H1 (cell line): ENCODE results near the gene RPUSD4. TPM values are rescaled to one million over a fixed set of nuclear protein-coding genes. Genes with fewer than 3 reads are reported as not detected.
"Not testable (repeated sequence)": the region's sequence is repeated elsewhere in the genome, so short reads cannot be mapped to it uniquely, and the experiment has no call there.

ENCODE experiments used
- CTCF ChIA-PET: fragments of 300-600 bp; sonication (Branson Sonifier 250); formaldehyde crosslinking; loops from one replicate; lab custom pipeline; 2021; ENCODE audit not compliant: partially characterized antibody; lab: Charles Lee
- POLR2A ChIA-PET: fragments of 300-600 bp; sonication (Branson Sonifier 250); formaldehyde crosslinking; loops from one replicate; lab custom pipeline; 2021; ENCODE audit warnings: inconsistent platforms; ENCODE audit not compliant: partially characterized antibody; lab: Charles Lee
- DNase-seq, 2 experiments: peaks; one replicate each; pipeline versions ENCODE4 v3.0.0 to v3.0.0-alpha.2; 2010 to 2022; ENCODE audit warnings: low spot score in 2 of 2, low read depth in 1 of 2, mixed read lengths in 1 of 2
- FAIRE-seq: peaks from 2 replicates; lab custom pipeline; 2011; peaks lifted over from hg19 to GRCh38; lab: Jason Lieb, UNC
- H2AFZ ChIP-seq: 2 replicates; pipeline ENCODE4 v1.8.1; 2012; ENCODE audit warnings: low read length, inconsistent platforms
- H2AK5ac ChIP-seq: 2 replicates; pipeline ENCODE4 v1.6.1; 2013; ENCODE audit warnings: low read depth, low read length
- H2BK120ac ChIP-seq: replicated peaks from 2 replicates; pipeline ENCODE3; 2013; ENCODE audit warnings: low read depth, low read length, inconsistent platforms
- H2BK12ac ChIP-seq: 2 replicates; pipeline ENCODE4 v1.6.1; 2013; ENCODE audit warnings: low read depth, low read length
- H2BK15ac ChIP-seq: 2 replicates; pipeline ENCODE4 v1.6.1; 2013; ENCODE audit warnings: low read length
- H2BK20ac ChIP-seq: 2 replicates; pipeline ENCODE4 v1.6.1; 2013; ENCODE audit warnings: low read length
- H2BK5ac ChIP-seq: 2 replicates; pipeline ENCODE4 v1.6.1; 2013; ENCODE audit warnings: low read depth, low read length
- H3K14ac ChIP-seq: 2 replicates; pipeline ENCODE4 v1.6.1; 2013; ENCODE audit warnings: inconsistent platforms; ENCODE audit not compliant: insufficient read length
- H3K18ac ChIP-seq: 2 replicates; pipeline ENCODE4 v1.6.1; 2013; ENCODE audit warnings: low read length; ENCODE audit errors: extremely low read depth
- H3K23ac ChIP-seq: 2 replicates; pipeline ENCODE4 v1.6.1; 2013; ENCODE audit warnings: inconsistent platforms; ENCODE audit not compliant: insufficient read length
- H3K23me2 ChIP-seq: 2 replicates; pipeline ENCODE4 v1.6.1; 2013; ENCODE audit warnings: low read depth, low read length
- H3K27ac ChIP-seq: 2 replicates; pipeline ENCODE4 v1.6.1; 2011; ENCODE audit warnings: low read depth, low read length, inconsistent platforms
- H3K27me3 ChIP-seq, 4 experiments: replicated peaks in 1 of 4; 1 replicate in 1 of 4; 2 replicates in 3 of 4; pipeline versions ENCODE4 v1.6.1 to v1.8.1; 2011 to 2013; ENCODE audit warnings: low read length in 3 of 4, mild to moderate bottlenecking in 3 of 4, inconsistent platforms in 2 of 4, mixed read lengths in 2 of 4, moderate library complexity in 1 of 4; ENCODE audit not compliant: control insufficient read depth in 3 of 4, insufficient read depth in 3 of 4; ENCODE audit errors: extremely low read depth in 1 of 4
- H3K36me3 ChIP-seq, 4 experiments: 2 replicates each; pipeline versions ENCODE4 v1.6.1 to v1.8.1; 2011 to 2013; ENCODE audit warnings: mild to moderate bottlenecking in 4 of 4, low read length in 3 of 4, moderate library complexity in 2 of 4, control low read depth in 1 of 4, inconsistent platforms in 1 of 4; ENCODE audit not compliant: insufficient read depth in 4 of 4, control insufficient read depth in 2 of 4
- H3K4ac ChIP-seq: replicated peaks from 2 replicates; pipeline ENCODE3; 2013; ENCODE audit warnings: low read length, low read depth, mixed read lengths, inconsistent platforms; ENCODE audit not compliant: insufficient read length
- H3K4me1 ChIP-seq, 4 experiments: replicated peaks in 1 of 4; 1 replicate in 1 of 4; 2 replicates in 3 of 4; pipeline versions ENCODE4 v1.6.1 to v1.8.1; 2011 to 2013; ENCODE audit warnings: low read length in 3 of 4, inconsistent platforms in 2 of 4, mixed read lengths in 1 of 4; ENCODE audit not compliant: insufficient read depth in 4 of 4, control insufficient read depth in 3 of 4
- H3K4me2 ChIP-seq, 2 experiments: 2 replicates each; pipeline versions ENCODE4 v1.6.1 to v1.8.1; 2011 to 2013; ENCODE audit warnings: low read depth in 2 of 2, low read length in 2 of 2, control low read depth in 1 of 2, inconsistent platforms in 1 of 2, mild to moderate bottlenecking in 1 of 2; ENCODE audit not compliant: insufficient read depth in 1 of 2
- H3K4me3 ChIP-seq, 4 experiments: fragments of 200-600, 300-600 bp in 1 of 4; sonication (generic), shearing (Covaris generic), sonication (Bioruptor Twin) in 1 of 4; 2 replicates each; pipeline versions ENCODE4 v1.5.1 to v1.8.1; 2011 to 2016; ENCODE audit warnings: low read length in 4 of 4, low read depth in 3 of 4, control low read depth in 2 of 4, inconsistent platforms in 2 of 4, mild to moderate bottlenecking in 2 of 4, mixed read lengths in 1 of 4, moderate library complexity in 1 of 4; ENCODE audit not compliant: insufficient read depth in 2 of 4; ENCODE audit errors: extremely low read depth in 1 of 4
- H3K56ac ChIP-seq: replicated peaks from 2 replicates; pipeline ENCODE3; 2013; ENCODE audit warnings: low read depth, mild to moderate bottlenecking, mixed read lengths, low read length, inconsistent platforms; ENCODE audit not compliant: insufficient read length
- H3K79me1 ChIP-seq: 2 replicates; pipeline ENCODE4 v1.6.1; 2013; ENCODE audit warnings: low read depth, low read length, control low read depth
- H3K79me2 ChIP-seq, 2 experiments: 2 replicates each; pipeline versions ENCODE4 v1.6.1 to v1.8.1; 2012 to 2013; ENCODE audit warnings: low read length in 2 of 2, mild to moderate bottlenecking in 2 of 2, inconsistent platforms in 1 of 2; ENCODE audit not compliant: insufficient read depth in 2 of 2, control insufficient read depth in 1 of 2
- H3K9ac ChIP-seq, 4 experiments: replicated peaks in 1 of 4; 1 replicate in 1 of 4; 2 replicates in 3 of 4; pipeline versions ENCODE4 v1.6.1 to v1.8.1; 2011 to 2013; ENCODE audit warnings: low read depth in 3 of 4, low read length in 3 of 4, control low read depth in 2 of 4, mild to moderate bottlenecking in 2 of 4, moderate library complexity in 2 of 4, inconsistent platforms in 1 of 4; ENCODE audit errors: extremely low read depth in 1 of 4
- H3K9me3 ChIP-seq, 2 experiments: 2 replicates each; pipeline versions ENCODE4 v1.6.1 to v1.8.1; 2012 to 2013; ENCODE audit warnings: mild to moderate bottlenecking in 2 of 2, moderate library complexity in 2 of 2, control low read depth in 1 of 2, inconsistent platforms in 1 of 2, low read depth in 1 of 2, low read length in 1 of 2, mixed read lengths in 1 of 2; ENCODE audit not compliant: insufficient read depth in 2 of 2
- H4K20me1 ChIP-seq, 2 experiments: replicated peaks in 1 of 2; 2 replicates each; pipeline versions ENCODE3 to v1.8.1; 2011 to 2013; ENCODE audit warnings: inconsistent platforms in 2 of 2, low read length in 2 of 2, mild to moderate bottlenecking in 1 of 2; ENCODE audit not compliant: insufficient read depth in 2 of 2, control insufficient read depth in 1 of 2
- H4K5ac ChIP-seq: 2 replicates; pipeline ENCODE4 v1.6.1; 2013; ENCODE audit warnings: low read length, low read depth, mixed read lengths, inconsistent platforms; ENCODE audit not compliant: insufficient read length
- H4K8ac ChIP-seq: 2 replicates; pipeline ENCODE4 v1.8.0; 2013; ENCODE audit warnings: mild to moderate bottlenecking, moderate library complexity, low read length, inconsistent platforms; ENCODE audit not compliant: insufficient read depth; ENCODE audit errors: extremely low read depth
- H4K91ac ChIP-seq: replicated peaks from 2 replicates; pipeline ENCODE3; 2013; ENCODE audit warnings: low read length, mixed read lengths, inconsistent platforms; ENCODE audit not compliant: insufficient read length
- WGBS, 2 experiments: shearing (Covaris generic) in 1 of 2; methylation state at CpG; one replicate each; pipeline versions ENCODE4 v1.1.6 to v1.1.7; 2013 to 2015; ENCODE audit warnings: low lambda C conversion rate in 2 of 2, mixed read lengths in 2 of 2, inconsistent platforms in 1 of 2, low coverage in 1 of 2, missing lambda C conversion rate in 1 of 2; ENCODE audit not compliant: insufficient replicate concordance in 2 of 2, insufficient coverage in 1 of 2, insufficient read length in 1 of 2; ENCODE audit errors: extremely low coverage in 1 of 2, missing lambda C conversion rate in 1 of 2; 5-methylcytosine and 5-hydroxymethylcytosine counted together
- polyA plus RNA-seq, 7 experiments: library from polyadenylated mRNA; depleted of rRNA in 3 of 7; stranded (reverse) in 5 of 7; unstranded in 2 of 7; fragments of >200 nt in 5 of 7; fragments of 200-250 nt in 2 of 7; gene quantifications; 1 replicate in 5 of 7; 2 replicates in 1 of 7; 4 replicates in 1 of 7; pipeline versions ENCODE4 v1.2.1 to v1.2.3, GENCODE V29; 2011 to 2013; ENCODE audit warnings: missing spikeins in 2 of 7, mixed read lengths in 2 of 7
- total RNA-seq: library from RNA; stranded (reverse); fragmentation: NEBNext Ultra II Directional; extraction: Animal tissue kit (Norgen Biotek cat#: 25700); gene quantifications from 2 replicates; pipeline ENCODE4 v1.2.1, GENCODE V29; 2021

Gene RPUSD4
- total and polyA plus RNA-seq, 2 of the 8 experiments (the other 6 are each of a cell fraction or from before 2014, with no cell fraction given), result 36.1 to 50.7 TPM

GRCh38 chr11:126255507-126255906 is 44.1 kb upstream of the RPUSD4 start:
- H3K56ac ChIP-seq, H2BK12ac ChIP-seq, DNase-seq, H3K4me1 ChIP-seq, H2BK5ac ChIP-seq, H3K9ac ChIP-seq, H3K79me1 ChIP-seq, H2AK5ac ChIP-seq, H4K8ac ChIP-seq, H4K5ac ChIP-seq, H2AFZ ChIP-seq, H4K91ac ChIP-seq, H3K4me3 ChIP-seq, H4K20me1 ChIP-seq, H3K23ac ChIP-seq, H3K27ac ChIP-seq, H3K79me2 ChIP-seq, H3K9me3 ChIP-seq, H3K4me2 ChIP-seq, H3K23me2 ChIP-seq, FAIRE-seq, CTCF ChIA-PET, H3K18ac ChIP-seq, H2BK15ac ChIP-seq, H2BK120ac ChIP-seq, H3K14ac ChIP-seq, H3K27me3 ChIP-seq, H3K4ac ChIP-seq, H2BK20ac ChIP-seq: not testable (repeated sequence)
- peaks cover 4 to 43% (median 27%) of the 10 kb centered on the region in 4 experiments for H3K36me3 ChIP-seq
- WGBS, 2 experiments, result 94% methylated on average over 5 of the region's 5 CpGs; no CpG with 5 or more reads in 1 of the 2 experiments
- POLR2A ChIA-PET, result interaction anchor here (0.7 to 2.1 kb wide), 3 partner anchors 10 to 25 kb away, joined by 3 to 7 read pairs (median 4); no protein-coding TSS in a partner anchor
